Type B pancreatic cell (in vitro differentiated cells): Measurements from ENCODE around the gene DIP2A. TPM values are rescaled to one million over a fixed set of nuclear protein-coding genes. Genes with fewer than 3 reads are reported as not detected.

Experiments
- DNase-seq: peaks from one replicate; pipeline ENCODE4 v3.0.0; 2021; ENCODE audit warnings: mixed read lengths; ENCODE audit not compliant: unreplicated experiment; ENCODE audit errors: extremely low spot score
- H3K27ac Mint-ChIP-seq: 2 replicates; pipeline ENCODE4 v1.8.0; 2021; ENCODE audit warnings: mild to moderate bottlenecking, mixed read lengths
- H3K27me3 Mint-ChIP-seq: 2 replicates; pipeline ENCODE4 v1.8.0; 2021; ENCODE audit warnings: mixed read lengths
- H3K36me3 Mint-ChIP-seq: 2 replicates; pipeline ENCODE4 v1.8.0; 2021; ENCODE audit warnings: mixed read lengths
- H3K4me1 Mint-ChIP-seq: one replicate; pipeline ENCODE4 v1.8.0; 2021; ENCODE audit warnings: mixed read lengths; ENCODE audit not compliant: unreplicated experiment
- H3K4me3 Mint-ChIP-seq: 2 replicates; pipeline ENCODE4 v1.8.0; 2021; ENCODE audit warnings: mild to moderate bottlenecking, mixed read lengths
- H3K9me3 Mint-ChIP-seq: 2 replicates; pipeline ENCODE4 v1.8.0; 2021; ENCODE audit warnings: mixed read lengths
- CTCF ChIP-seq: fragments of 200-600 bp; sonication (generic); conservative IDR thresholded peaks from 2 replicates; pipeline ENCODE4 v1.5.0; 2021; ENCODE audit warnings: antibody characterized with exemption, mild to moderate bottlenecking
- total RNA-seq: library from RNA; stranded (reverse); gene quantifications from 2 replicates; pipeline ENCODE4 v1.2.1, GENCODE V29; 2021; ENCODE audit warnings: low replicate concordance

Gene DIP2A
- total RNA-seq, 1 donor from 2014 or later: 49.4 TPM

DNA sequence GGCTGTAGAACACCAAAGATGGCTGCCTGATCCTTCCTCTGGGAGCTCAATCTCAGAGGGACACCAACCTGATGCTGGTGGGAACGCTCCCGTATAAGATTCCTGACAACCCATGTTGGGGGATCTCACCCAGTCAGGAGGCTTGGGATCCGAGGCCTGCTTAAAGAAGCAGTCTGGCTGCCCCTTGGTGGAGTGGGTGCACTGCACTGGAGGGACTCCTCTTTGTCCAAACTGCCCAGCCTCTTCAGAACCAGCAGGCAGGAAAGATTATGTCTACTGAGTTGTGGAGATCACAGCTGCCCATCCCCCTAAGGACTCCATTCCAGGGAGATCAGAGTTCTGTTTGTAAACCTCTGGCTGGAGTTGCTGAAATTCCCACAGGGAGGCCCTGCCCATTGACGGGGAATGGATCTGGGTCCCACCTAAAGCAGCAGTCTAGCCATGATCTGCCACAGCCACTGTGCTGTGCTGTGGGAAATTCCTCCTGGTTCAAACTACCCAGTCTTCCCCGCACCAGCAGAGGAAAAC, 123.2 kb downstream of the DIP2A start:
- Mint-ChIP-seq H3K27me3 (no peaks in the 10 kb centered on the region), H3K36me3 (peaks cover 67% of the 10 kb centered on the region), H3K27ac (no peak overlapping the region), H3K9me3 (peaks cover 33% of the 10 kb centered on the region), H3K4me3 (no peak overlapping the region), H3K4me1 (no peaks in the 10 kb centered on the region)
- no peak for DNase-seq
- no peak for TF ChIP-seq CTCF

DNA sequence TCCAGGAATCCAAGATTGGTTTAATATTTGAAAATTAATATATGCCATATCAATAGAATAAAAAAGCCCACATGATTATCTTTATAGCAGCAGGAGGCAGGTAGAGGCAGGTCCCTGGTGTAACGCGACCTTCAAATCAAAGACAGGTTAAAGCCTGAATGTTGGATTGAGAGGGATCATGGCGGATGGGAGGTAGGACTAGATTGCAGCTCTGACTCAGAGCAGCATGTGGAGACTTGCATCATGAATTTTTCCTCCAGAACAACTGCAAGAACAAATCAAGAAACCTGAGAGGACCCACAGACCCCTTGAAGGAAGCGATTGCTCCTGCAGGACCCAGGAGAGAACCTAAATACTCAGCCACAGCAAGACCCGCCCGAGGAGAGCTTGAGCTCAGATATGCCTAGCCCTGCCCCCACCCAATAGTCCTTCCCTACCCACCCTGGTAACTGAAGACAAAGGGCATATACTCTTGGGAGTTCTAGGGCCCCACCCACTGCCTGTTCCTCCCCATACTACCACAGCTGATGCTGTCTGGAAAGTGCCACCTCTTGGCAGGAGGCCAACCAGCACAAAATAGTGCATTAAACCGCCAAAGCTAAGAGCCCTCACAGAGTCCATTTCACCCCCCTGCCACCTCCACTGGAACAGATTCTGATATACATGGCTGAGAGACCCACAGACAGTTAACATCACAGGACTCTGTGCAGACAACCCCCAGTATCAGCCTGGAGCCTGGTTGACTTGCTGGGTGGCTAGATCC, 126.7 kb downstream of the DIP2A start:
- peaks cover 35% of the 10 kb centered on the region for H3K9me3 Mint-ChIP-seq
- H3K27ac Mint-ChIP-seq: no peak overlapping the region
- H3K4me3 Mint-ChIP-seq: no peak overlapping the region
- no peaks in the 10 kb centered on the region for H3K4me1 Mint-ChIP-seq
- TF ChIP-seq CTCF: no peak
- DNase-seq: no peak
- H3K36me3 Mint-ChIP-seq: peaks cover 40% of the 10 kb centered on the region
- H3K27me3 Mint-ChIP-seq: no peaks in the 10 kb centered on the region

GRCh38 chr21:46594276-46594675, 135.6 kb downstream of the DIP2A start:
- TF ChIP-seq CTCF: no peak
- no peaks in the 10 kb centered on the region for H3K27me3 Mint-ChIP-seq
- peaks cover 20% of the 10 kb centered on the region for H3K9me3 Mint-ChIP-seq
- peaks cover 3% of the 10 kb centered on the region for H3K36me3 Mint-ChIP-seq
- DNase-seq: no peak
- no peak overlapping the region for H3K27ac Mint-ChIP-seq
- peaks cover 6% of the 10 kb centered on the region for H3K4me1 Mint-ChIP-seq
- no peak overlapping the region for H3K4me3 Mint-ChIP-seq

DNA sequence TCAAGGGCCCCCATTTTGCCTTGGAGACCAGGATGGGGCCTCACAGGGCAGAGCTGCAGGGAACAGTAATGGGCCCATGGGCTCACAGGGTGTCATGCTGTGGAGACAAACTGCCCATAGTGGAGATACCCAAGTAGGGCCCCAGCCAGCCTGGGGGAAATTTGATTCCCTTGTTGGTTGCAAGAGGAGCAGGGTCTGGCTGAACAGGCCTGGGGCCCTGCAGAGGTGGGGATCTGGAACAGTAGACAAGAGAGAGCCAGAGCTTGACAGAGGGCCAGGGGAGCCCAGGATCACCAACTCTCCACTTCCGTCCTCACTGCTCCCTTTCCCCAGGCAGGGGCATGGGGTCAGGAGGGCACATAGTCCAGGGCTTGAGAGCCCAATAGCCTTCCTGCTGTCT, 137.5 kb downstream of the DIP2A start:
- no peak overlapping the region for H3K4me3 Mint-ChIP-seq
- H3K27me3 Mint-ChIP-seq: no peaks in the 10 kb centered on the region
- peaks cover 15% of the 10 kb centered on the region for H3K4me1 Mint-ChIP-seq
- H3K36me3 Mint-ChIP-seq: peaks cover 3% of the 10 kb centered on the region
- peaks cover 13% of the 10 kb centered on the region for H3K9me3 Mint-ChIP-seq
- TF ChIP-seq CTCF: no peak
- no peak overlapping the region for H3K27ac Mint-ChIP-seq
- DNase-seq: no peak

DNA sequence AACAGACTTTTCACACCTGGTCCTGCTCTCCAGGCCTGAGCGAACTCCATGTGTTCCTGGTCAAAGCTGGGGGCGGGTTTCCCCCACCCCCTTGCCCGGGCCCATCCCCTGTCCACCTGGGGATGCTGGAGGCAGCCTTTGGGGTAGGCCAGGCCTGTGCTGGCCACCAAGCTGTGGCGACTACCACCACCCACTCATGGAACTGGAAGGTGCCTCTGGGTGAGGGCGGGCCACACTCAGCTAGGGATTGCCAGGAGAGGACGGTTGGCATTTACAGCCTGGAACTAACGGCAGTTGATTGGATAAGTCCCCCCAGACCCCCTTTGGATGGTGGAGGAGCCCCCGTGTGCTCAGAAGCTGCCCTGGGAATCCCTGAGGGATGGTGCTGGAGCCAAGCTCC, 138.3 kb downstream of the DIP2A start:
- peaks cover 6% of the 10 kb centered on the region for H3K9me3 Mint-ChIP-seq
- no peak overlapping the region for H3K27ac Mint-ChIP-seq
- H3K4me1 Mint-ChIP-seq: peaks cover 19% of the 10 kb centered on the region
- no peaks in the 10 kb centered on the region for H3K27me3 Mint-ChIP-seq
- no peak for TF ChIP-seq CTCF
- no peak overlapping the region for H3K4me3 Mint-ChIP-seq
- H3K36me3 Mint-ChIP-seq: peaks cover 3% of the 10 kb centered on the region
- DNase-seq: no peak
